CD4-positive, alpha-beta T cell (primary cell): ENCODE results near the gene SGF29. TPM values are rescaled to one million over a fixed set of nuclear protein-coding genes. Genes with fewer than 3 reads are reported as not detected.

ENCODE experiments used
- ATAC-seq: fragments of 200-7000 bp; cut with Tn5 transposase; one replicate; pipeline ENCODE4 v1.10.0; 2022; ENCODE audit warnings: mild to moderate bottlenecking; ENCODE audit not compliant: poor library complexity
- CTCF ChIA-PET: fragments of 350-600 bp; sonication (Branson Sonifier 250); formaldehyde crosslinking; loops from one replicate; lab custom pipeline; 2021; ENCODE audit warnings: antibody characterized with exemption, inconsistent platforms; lab: Charles Lee
- POLR2A ChIA-PET: fragments of 350-600 bp; sonication (Branson Sonifier 250); formaldehyde crosslinking; loops from one replicate; lab custom pipeline; 2021; ENCODE audit warnings: antibody characterized with exemption, inconsistent platforms; lab: Charles Lee
- DNase-seq, 14 experiments: peaks; one replicate each; pipeline ENCODE4 v3.0.0-alpha.2; 2013 to 2020; ENCODE audit warnings: mixed read lengths in 2 of 14
- H3K27ac ChIP-seq, 2 donors: one replicate each; pipeline versions ENCODE4 v1.5.1 to v1.7.0; 2013; ENCODE audit warnings: low read length in 2 of 2, low read depth in 1 of 2, mild to moderate bottlenecking in 1 of 2
- H3K27me3 ChIP-seq, 2 experiments: 1 replicate in 1 of 2; 2 replicates in 1 of 2; pipeline versions ENCODE4 v1.6.1 to v1.7.0; 2013; ENCODE audit warnings: low read length in 2 of 2, control low read depth in 1 of 2, mild to moderate bottlenecking in 1 of 2, moderate library complexity in 1 of 2; ENCODE audit not compliant: insufficient read depth in 2 of 2, control insufficient read depth in 1 of 2
- H3K36me3 ChIP-seq: one replicate; pipeline ENCODE4 v1.6.1; 2013; ENCODE audit warnings: low read length, control low read depth; ENCODE audit not compliant: insufficient read depth
- H3K4me1 ChIP-seq: one replicate; pipeline ENCODE4 v1.6.1; 2013; ENCODE audit warnings: low read length, control low read depth; ENCODE audit not compliant: insufficient read depth
- H3K4me3 ChIP-seq: one replicate; pipeline ENCODE4 v1.5.1; 2013; ENCODE audit warnings: mild to moderate bottlenecking, low read length, moderate library complexity
- H3K9me3 ChIP-seq, 2 experiments: 1 replicate in 1 of 2; 2 replicates in 1 of 2; pipeline versions ENCODE4 v1.6.1 to v1.7.0; 2013; ENCODE audit warnings: low read length in 2 of 2, mild to moderate bottlenecking in 2 of 2, control low read depth in 1 of 2, moderate library complexity in 1 of 2; ENCODE audit not compliant: control insufficient read depth in 1 of 2, insufficient read depth in 1 of 2
- H3K27ac Mint-ChIP-seq: one replicate; pipeline ENCODE4 v1.8.0; 2020; ENCODE audit warnings: mixed read lengths
- H3K27me3 Mint-ChIP-seq: one replicate; pipeline ENCODE4 v1.8.0; 2021; ENCODE audit warnings: mixed read lengths
- H3K36me3 Mint-ChIP-seq: one replicate; pipeline ENCODE4 v1.8.0; 2021; ENCODE audit warnings: low read depth, mixed read lengths
- H3K4me1 Mint-ChIP-seq: one replicate; pipeline ENCODE4 v1.8.0; 2021; ENCODE audit warnings: low read depth, mixed read lengths
- H3K4me3 Mint-ChIP-seq: one replicate; pipeline ENCODE4 v1.8.0; 2020; ENCODE audit warnings: mild to moderate bottlenecking, mixed read lengths
- H3K9me3 Mint-ChIP-seq: one replicate; pipeline ENCODE4 v1.8.0; 2020; ENCODE audit warnings: mixed read lengths
- CTCF ChIP-seq: fragments of 200-600 bp; IDR thresholded peaks from one replicate; pipeline ENCODE4 v1.8.0; 2022; ENCODE audit warnings: antibody characterized with exemption, mild to moderate bottlenecking
- intact Hi-C, 2 experiments: fragments of 100-400 bp; cut with DNase I in 1 of 2; cut with micrococcal nuclease in 1 of 2; formaldehyde crosslinking; loops; one replicate each; pipeline versions ENCODE4 v1.15.1 to v1.9.0; 2023 to 2025; cut with DNase I, micrococcal nuclease
- total RNA-seq, 174 experiments: library from RNA in 2 of 174; stranded (reverse) in 2 of 174; gene quantifications; one replicate each; pipeline ENCODE4 v1.2.3 and lab custom pipeline; 2021 to 2026

Gene SGF29
- total RNA-seq, 2 experiments from 2014 or later: 38.9 to 40.3 TPM

- H3K36me3 ChIP-seq: peaks cover 27% of the 10 kb centered on the region
- CTCF ChIA-PET: no interaction called here
- ATAC-seq (no peak), DNase-seq (no peak)
- H3K4me3 ChIP-seq: no peak overlapping the region
- H3K27ac Mint-ChIP-seq: peak overlapping the region; percentile 15
- no peaks in the 10 kb centered on the region for H3K9me3 Mint-ChIP-seq
- peaks cover 47% of the 10 kb centered on the region for H3K4me1 ChIP-seq
- intact Hi-C loops: loop anchor here in 1 of 2 experiments (10.0 kb wide), 3 partner anchors 58 to 342 kb away; partner anchors contain the start of genes SULT1A1, TUFM and XPO6
- no peak for TF ChIP-seq CTCF
- peaks cover 44% of the 10 kb centered on the region for H3K4me1 Mint-ChIP-seq
- H3K27me3 Mint-ChIP-seq: no peaks in the 10 kb centered on the region
- POLR2A ChIA-PET: interaction anchor here (1.2 to 1.5 kb wide), 2 partner anchors 63 to 69 kb away, joined by 3 to 6 read pairs; partner anchors contain the start of gene APOBR
- no peaks in the 10 kb centered on the region for H3K27me3 ChIP-seq
- no peak overlapping the region for H3K27ac ChIP-seq
- no peaks in the 10 kb centered on the region for H3K9me3 ChIP-seq
- H3K36me3 Mint-ChIP-seq: peaks cover 52% of the 10 kb centered on the region
- H3K4me3 Mint-ChIP-seq: peak overlapping the region; percentile 42
Observed at GRCh38 chr16:28556914-28557320, 3.2 kb downstream of the SGF29 start.

GRCh38 chr16:28558456-28558855 lies 4.7 kb downstream of the SGF29 start:
- Mint-ChIP-seq H3K4me1 (peaks cover 56% of the 10 kb centered on the region), H3K27ac (no peak overlapping the region), H3K36me3 (peaks cover 58% of the 10 kb centered on the region), H3K27me3 (no peaks in the 10 kb centered on the region), H3K9me3 (no peaks in the 10 kb centered on the region), H3K4me3 (no peak overlapping the region)
- H3K9me3 ChIP-seq: no peaks in the 10 kb centered on the region
- peaks cover 45% of the 10 kb centered on the region for H3K4me1 ChIP-seq
- H3K4me3 ChIP-seq: no peak overlapping the region
- CTCF ChIA-PET: no interaction called here
- DNase-seq (no peak), ATAC-seq (no peak)
- intact Hi-C loops: loop anchor here in 1 of 2 experiments (10.0 kb wide), 3 partner anchors 56 to 344 kb away; partner anchors contain the start of genes SULT1A1, TUFM and XPO6
- H3K27ac ChIP-seq: no peak overlapping the region
- H3K27me3 ChIP-seq: no peaks in the 10 kb centered on the region
- no peak for TF ChIP-seq CTCF
- H3K36me3 ChIP-seq: peaks cover 27% of the 10 kb centered on the region
- POLR2A ChIA-PET: no interaction called here

- DNase-seq (no peak), ATAC-seq (no peak)
- no peaks in the 10 kb centered on the region for H3K27me3 Mint-ChIP-seq
- H3K27me3 ChIP-seq: no peaks in the 10 kb centered on the region
- no peak overlapping the region for H3K27ac Mint-ChIP-seq
- peaks cover 0 to 4% of the 10 kb centered on the region in 2 experiments for H3K9me3 ChIP-seq
- peaks cover 42% of the 10 kb centered on the region for H3K4me1 Mint-ChIP-seq
- intact Hi-C loops: no loop called here
- H3K36me3 Mint-ChIP-seq: peaks cover 69% of the 10 kb centered on the region
- peaks cover 29% of the 10 kb centered on the region for H3K4me1 ChIP-seq
- POLR2A ChIA-PET: no interaction called here
- no peak overlapping the region for H3K4me3 ChIP-seq
- CTCF ChIA-PET: no interaction called here
- no peaks in the 10 kb centered on the region for H3K9me3 Mint-ChIP-seq
- H3K27ac ChIP-seq: no peak overlapping the region
- peaks cover 26% of the 10 kb centered on the region for H3K36me3 ChIP-seq
- TF ChIP-seq CTCF: no peak
- H3K4me3 Mint-ChIP-seq: no peak overlapping the region
Observed at GRCh38 chr16:28561557-28562187, 8.0 kb downstream of the SGF29 start.
